Activated T-cell treated with anti-CD3 and anti-CD28 coated beads, Interleukin-2, amount 50 U/mL, for 24 hours (primary cell): Measurements from ENCODE around the gene TWNK.

Experiments used
- DNase-seq: peaks from one replicate; pipeline ENCODE4 v3.0.0-alpha.2; 2020
- H3K27ac Mint-ChIP-seq: 2 replicates; pipeline ENCODE4 v1.8.0; 2020; ENCODE audit warnings: mild to moderate bottlenecking, mixed read lengths
- H3K27me3 Mint-ChIP-seq: 2 replicates; pipeline ENCODE4 v1.8.0; 2020; ENCODE audit warnings: mixed read lengths
- H3K36me3 Mint-ChIP-seq: 2 replicates; pipeline ENCODE4 v1.8.0; 2020; ENCODE audit warnings: low read depth, mixed read lengths
- H3K4me1 Mint-ChIP-seq: 2 replicates; pipeline ENCODE4 v1.8.0; 2020; ENCODE audit warnings: low read depth, mixed read lengths
- H3K4me3 Mint-ChIP-seq: 2 replicates; pipeline ENCODE4 v1.8.0; 2020; ENCODE audit warnings: mild to moderate bottlenecking, moderate library complexity, mixed read lengths
- H3K9me3 Mint-ChIP-seq: 2 replicates; pipeline ENCODE4 v1.8.0; 2020; ENCODE audit warnings: mixed read lengths

Gene TWNK

GRCh38 chr10:100986952-100987684 is at the start of gene TWNK, which contains the start of gene MRPL43:
TSS of gene TWNK (plus strand) at chr10:100987543. CDS start at chr10:100988211, 668 bp downstream.
TSS of gene MRPL43 (minus strand) at chr10:100987497. CDS start at chr10:100987443, 54 bp downstream.
- Mint-ChIP-seq H3K27ac (peak within 1 kb of the TSS; percentile 96), H3K27me3 (no peaks in the 10 kb centered on the region), H3K9me3 (no peaks in the 10 kb centered on the region), H3K4me3 (peak within 1 kb of the TSS; percentile 96), H3K36me3 (peaks cover 80% of the 10 kb centered on the region), H3K4me1 (peaks cover 49% of the 10 kb centered on the region)
- peak; percentile 92 for DNase-seq

DNA sequence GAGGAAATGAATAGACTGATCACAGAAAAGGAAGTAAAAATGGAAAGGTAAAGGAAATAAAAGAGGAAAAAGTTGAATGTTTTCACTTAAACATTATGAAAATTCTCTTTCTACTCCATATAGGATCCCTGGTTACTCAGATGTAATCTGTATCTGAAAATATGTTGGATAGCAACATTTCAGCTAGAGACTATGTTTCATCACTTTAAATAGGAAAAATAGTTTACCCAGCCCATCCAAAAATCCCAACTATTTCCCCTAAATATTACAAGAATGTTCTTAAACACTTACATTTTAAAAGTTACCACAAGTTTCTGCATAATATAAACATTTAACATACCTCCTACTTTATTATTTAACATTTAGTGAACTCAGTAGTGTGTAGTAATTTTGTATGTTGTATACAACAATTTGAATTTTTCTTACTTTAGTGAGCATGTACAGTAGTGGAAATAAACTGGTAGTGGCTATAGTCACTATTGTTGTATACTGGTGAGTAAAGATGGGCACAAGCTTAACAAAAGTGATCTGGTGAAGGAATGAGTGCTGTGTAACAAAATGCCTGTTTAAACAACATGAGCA is 47.5 kb upstream of the TWNK start:
- Mint-ChIP-seq H3K4me3 (no peak overlapping the region), H3K4me1 (peaks cover 13% of the 10 kb centered on the region), H3K27me3 (no peaks in the 10 kb centered on the region), H3K36me3 (peaks cover 86% of the 10 kb centered on the region), H3K9me3 (no peaks in the 10 kb centered on the region), H3K27ac (no peak overlapping the region)
- DNase-seq = no peak

GRCh38 chr10:100942229-100942628 is 45.1 kb upstream of the TWNK start:
- H3K27ac Mint-ChIP-seq = no peak overlapping the region
- no peaks in the 10 kb centered on the region for H3K9me3 Mint-ChIP-seq
- no peaks in the 10 kb centered on the region for H3K27me3 Mint-ChIP-seq
- H3K4me1 Mint-ChIP-seq = peaks cover 16% of the 10 kb centered on the region
- no peak for DNase-seq
- H3K36me3 Mint-ChIP-seq = peaks cover 93% of the 10 kb centered on the region
- no peak overlapping the region for H3K4me3 Mint-ChIP-seq

DNA sequence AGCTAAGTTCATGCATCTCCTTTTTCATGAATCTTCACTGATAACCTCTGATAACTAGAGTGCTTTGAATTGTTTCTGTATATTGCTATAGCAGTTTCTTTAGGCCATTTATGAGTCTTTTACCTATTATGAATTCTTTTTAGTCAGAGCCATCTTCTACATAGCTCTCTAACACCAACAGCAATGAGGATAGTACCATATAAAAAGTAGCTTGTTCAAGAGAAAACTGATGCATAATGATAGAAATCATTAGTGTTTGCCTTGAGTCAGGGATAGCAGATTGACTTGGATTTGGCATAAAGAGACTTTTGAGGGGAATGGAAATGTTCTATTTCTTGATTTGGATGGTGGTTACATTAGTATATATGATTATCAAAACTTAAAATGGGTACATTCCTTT is 43.8 kb upstream of the TWNK start:
- H3K9me3 Mint-ChIP-seq = no peaks in the 10 kb centered on the region
- H3K36me3 Mint-ChIP-seq = peaks cover 91% of the 10 kb centered on the region
- H3K4me1 Mint-ChIP-seq = peaks cover 16% of the 10 kb centered on the region
- no peak for DNase-seq
- H3K27me3 Mint-ChIP-seq = no peaks in the 10 kb centered on the region
- H3K4me3 Mint-ChIP-seq = no peak overlapping the region
- peak overlapping the region; percentile 87 for H3K27ac Mint-ChIP-seq

DNA sequence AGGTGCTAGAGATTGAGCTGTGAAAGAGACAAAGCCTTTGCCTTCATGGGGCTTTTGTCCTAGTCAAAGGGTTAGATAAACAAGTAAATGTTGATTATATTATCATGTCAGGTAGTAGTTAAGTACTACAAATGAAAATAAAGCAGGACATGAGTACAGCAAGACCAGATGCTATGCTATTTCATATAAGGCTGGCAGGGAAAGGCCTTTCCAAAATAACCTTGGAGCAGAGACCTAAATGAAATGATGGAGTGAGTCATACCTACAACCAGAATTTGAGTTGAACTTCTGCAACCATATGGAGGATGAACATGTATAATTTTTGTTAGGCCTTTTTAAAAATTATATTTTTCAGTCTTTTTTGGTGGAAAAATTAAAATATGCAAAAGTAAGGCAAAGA is 41.6 kb upstream of the TWNK start:
- Mint-ChIP-seq H3K4me1 (peaks cover 16% of the 10 kb centered on the region), H3K27ac (no peak overlapping the region), H3K36me3 (peaks cover 94% of the 10 kb centered on the region), H3K27me3 (no peaks in the 10 kb centered on the region), H3K9me3 (no peaks in the 10 kb centered on the region), H3K4me3 (no peak overlapping the region)
- no peak for DNase-seq

DNA sequence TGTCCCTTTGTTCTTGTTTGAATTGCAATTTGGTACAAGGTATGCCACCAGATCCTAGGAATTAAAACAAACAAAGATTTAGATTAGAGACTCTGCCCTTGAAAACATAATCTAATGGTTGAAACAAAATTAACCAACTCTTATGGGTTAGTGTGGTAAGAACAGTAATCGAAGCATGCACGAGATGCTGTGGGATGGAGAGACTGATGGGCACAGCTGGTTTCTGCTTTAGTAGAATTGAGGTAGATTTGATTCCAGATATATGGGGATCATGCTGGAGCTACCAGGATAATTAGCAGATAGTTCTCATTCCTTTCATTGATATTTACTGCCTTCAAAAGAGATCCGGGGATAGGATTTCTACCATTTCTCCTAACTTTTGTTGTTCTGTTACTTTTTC is 38.4 kb upstream of the TWNK start:
- DNase-seq = no peak
- H3K36me3 Mint-ChIP-seq = peaks cover 82% of the 10 kb centered on the region
- H3K9me3 Mint-ChIP-seq = no peaks in the 10 kb centered on the region
- no peaks in the 10 kb centered on the region for H3K27me3 Mint-ChIP-seq
- no peak overlapping the region for H3K27ac Mint-ChIP-seq
- H3K4me3 Mint-ChIP-seq = no peak overlapping the region
- peaks cover 5% of the 10 kb centered on the region for H3K4me1 Mint-ChIP-seq

DNA sequence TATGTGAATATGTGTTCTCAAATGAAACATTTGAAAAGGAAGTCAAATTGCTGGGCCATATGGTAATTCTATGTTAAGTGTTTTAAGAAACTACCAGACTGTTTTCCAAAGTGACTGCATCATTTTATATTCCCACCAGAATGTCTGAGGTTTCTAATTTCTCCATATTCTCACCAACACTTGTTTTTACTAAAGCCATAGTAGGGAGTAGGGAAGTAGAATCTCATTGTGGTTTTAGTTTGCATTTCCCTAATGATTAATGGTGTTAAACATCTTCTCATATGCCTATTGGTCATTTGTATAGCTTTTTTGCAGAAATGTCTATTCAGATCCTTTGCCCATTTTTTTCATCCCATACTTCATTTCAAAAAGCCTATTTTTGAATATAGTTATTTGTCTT is 27.1 kb upstream of the TWNK start:
- no peak for DNase-seq
- H3K27ac Mint-ChIP-seq = no peak overlapping the region
- no peaks in the 10 kb centered on the region for H3K27me3 Mint-ChIP-seq
- no peak overlapping the region for H3K4me3 Mint-ChIP-seq
- peaks cover 9% of the 10 kb centered on the region for H3K4me1 Mint-ChIP-seq
- no peaks in the 10 kb centered on the region for H3K9me3 Mint-ChIP-seq
- H3K36me3 Mint-ChIP-seq = peaks cover 83% of the 10 kb centered on the region

DNA sequence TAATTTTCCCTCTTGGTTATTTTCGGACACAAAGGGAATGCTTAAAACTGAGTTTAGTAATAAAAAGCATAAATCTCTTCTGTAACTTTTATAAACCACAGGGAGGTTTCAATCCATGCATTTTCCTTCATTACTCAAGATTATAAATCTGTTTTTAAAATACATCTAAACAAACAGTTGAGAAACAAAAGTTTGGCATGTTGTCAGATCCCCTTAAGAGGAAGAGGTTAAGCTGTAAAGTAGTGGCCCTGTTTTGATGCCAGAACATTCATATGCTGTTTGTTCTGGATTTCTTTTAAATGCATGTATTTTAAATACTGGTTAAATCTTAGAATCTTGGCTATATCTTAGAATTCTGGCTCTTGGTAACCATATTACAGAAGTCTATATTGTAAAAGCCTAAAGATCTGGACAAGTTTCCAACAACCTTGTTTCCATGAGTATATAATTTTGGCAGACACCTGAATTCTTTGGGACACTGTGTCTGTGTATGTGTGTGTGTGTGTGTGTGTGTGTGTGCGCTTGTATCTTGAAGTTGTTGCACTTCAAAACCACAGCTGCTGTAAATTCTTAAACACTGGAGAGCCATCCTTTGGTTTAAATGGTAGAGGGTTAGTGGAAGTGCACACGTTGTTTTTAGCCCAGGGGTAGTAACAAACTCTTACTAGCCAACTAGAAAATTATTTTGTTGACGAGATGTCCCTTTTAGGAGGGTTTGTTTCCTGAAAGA is 24.8 kb upstream of the TWNK start:
- peaks cover 75% of the 10 kb centered on the region for H3K36me3 Mint-ChIP-seq
- no peak overlapping the region for H3K27ac Mint-ChIP-seq
- H3K27me3 Mint-ChIP-seq = no peaks in the 10 kb centered on the region
- no peak for DNase-seq
- no peaks in the 10 kb centered on the region for H3K9me3 Mint-ChIP-seq
- H3K4me3 Mint-ChIP-seq = no peak overlapping the region
- H3K4me1 Mint-ChIP-seq = no peaks in the 10 kb centered on the region

- no peak overlapping the region for H3K4me3 Mint-ChIP-seq
- DNase-seq = no peak
- peaks cover 67% of the 10 kb centered on the region for H3K36me3 Mint-ChIP-seq
- no peak overlapping the region for H3K27ac Mint-ChIP-seq
- no peaks in the 10 kb centered on the region for H3K9me3 Mint-ChIP-seq
- no peaks in the 10 kb centered on the region for H3K27me3 Mint-ChIP-seq
- H3K4me1 Mint-ChIP-seq = peaks cover 7% of the 10 kb centered on the region
These were observed 23.5 kb upstream of the TWNK start for GRCh38 chr10:100963826-100964225.

- H3K36me3 Mint-ChIP-seq = peaks cover 48% of the 10 kb centered on the region
- H3K4me3 Mint-ChIP-seq = no peak overlapping the region
- H3K9me3 Mint-ChIP-seq = no peaks in the 10 kb centered on the region
- peaks cover 14% of the 10 kb centered on the region for H3K4me1 Mint-ChIP-seq
- H3K27me3 Mint-ChIP-seq = no peaks in the 10 kb centered on the region
- H3K27ac Mint-ChIP-seq = no peak overlapping the region
- no peak for DNase-seq
These were observed 21.5 kb upstream of the TWNK start for GRCh38 chr10:100965820-100966219.

- H3K4me3 Mint-ChIP-seq = no peak overlapping the region
- H3K9me3 Mint-ChIP-seq = no peaks in the 10 kb centered on the region
- no peak for DNase-seq
- H3K27me3 Mint-ChIP-seq = no peaks in the 10 kb centered on the region
- H3K4me1 Mint-ChIP-seq = peaks cover 15% of the 10 kb centered on the region
- peaks cover 39% of the 10 kb centered on the region for H3K36me3 Mint-ChIP-seq
- H3K27ac Mint-ChIP-seq = no peak overlapping the region
These were observed 20.5 kb upstream of the TWNK start for GRCh38 chr10:100966887-100967286.

DNA sequence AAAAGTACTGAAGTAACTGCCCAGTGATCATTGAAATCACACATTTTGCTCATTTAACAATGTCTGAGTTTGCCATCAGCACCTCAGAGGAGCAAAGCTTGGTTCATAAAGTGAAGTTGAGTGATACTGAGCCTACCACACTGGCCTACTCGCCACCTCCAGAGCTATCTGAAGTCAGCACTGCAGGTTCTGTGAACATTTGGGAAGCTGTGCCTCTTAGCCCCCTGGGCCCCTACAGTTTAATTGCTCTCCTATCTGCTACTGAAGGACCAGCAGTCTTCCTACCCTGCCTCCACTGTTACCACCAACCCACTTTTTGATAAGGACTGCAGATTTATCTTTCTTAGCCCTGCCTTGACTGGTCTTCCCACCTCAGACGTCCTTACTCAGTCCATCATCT is 20.0 kb upstream of the TWNK start:
- no peak overlapping the region for H3K4me3 Mint-ChIP-seq
- H3K27me3 Mint-ChIP-seq = no peaks in the 10 kb centered on the region

DNA sequence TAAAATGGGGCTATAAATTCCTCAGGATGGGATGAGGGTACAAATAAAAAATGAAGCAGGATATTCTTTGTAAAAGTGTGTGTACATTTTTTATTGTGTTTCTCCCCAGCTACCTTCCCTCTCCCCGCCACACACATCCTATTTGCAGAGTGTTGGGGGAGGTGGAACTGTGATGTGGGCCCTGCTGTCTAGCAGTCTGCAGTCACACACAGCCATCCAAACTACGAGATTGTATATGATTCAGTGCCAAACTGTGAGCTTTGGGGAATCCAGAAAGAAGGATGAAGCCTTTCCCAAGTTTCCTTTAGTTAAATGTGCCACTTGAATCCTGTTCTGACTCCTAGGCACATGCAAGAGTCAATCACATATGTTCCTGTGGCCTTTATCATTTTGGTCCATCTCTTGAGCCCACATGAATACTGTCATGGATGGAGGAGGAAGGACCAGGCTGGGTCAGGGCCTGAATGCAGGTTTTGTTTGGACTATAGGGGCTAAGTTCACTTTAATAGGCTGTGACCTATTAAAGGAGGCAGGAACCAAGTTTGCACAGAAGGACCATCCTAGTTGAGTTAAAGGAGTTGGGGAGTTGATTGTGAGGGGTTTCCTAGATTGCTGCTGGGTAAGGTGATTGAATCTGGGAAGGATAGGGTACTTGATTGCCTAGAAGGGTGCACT is 19.1 kb upstream of the TWNK start:
- H3K27me3 Mint-ChIP-seq = no peaks in the 10 kb centered on the region
- H3K4me3 Mint-ChIP-seq = peak overlapping the region; percentile 59
- H3K27ac Mint-ChIP-seq = peak overlapping the region; percentile 47
- H3K36me3 Mint-ChIP-seq = peaks cover 25% of the 10 kb centered on the region
- DNase-seq = no peak
- H3K4me1 Mint-ChIP-seq = peaks cover 21% of the 10 kb centered on the region
- H3K9me3 Mint-ChIP-seq = no peaks in the 10 kb centered on the region

More for the DNA sequence above, 20.0 kb upstream of the TWNK start:
- Mint-ChIP-seq H3K27ac (no peak overlapping the region), H3K9me3 (no peaks in the 10 kb centered on the region), H3K4me1 (peaks cover 18% of the 10 kb centered on the region), H3K36me3 (peaks cover 34% of the 10 kb centered on the region)
- DNase-seq = no peak

DNA sequence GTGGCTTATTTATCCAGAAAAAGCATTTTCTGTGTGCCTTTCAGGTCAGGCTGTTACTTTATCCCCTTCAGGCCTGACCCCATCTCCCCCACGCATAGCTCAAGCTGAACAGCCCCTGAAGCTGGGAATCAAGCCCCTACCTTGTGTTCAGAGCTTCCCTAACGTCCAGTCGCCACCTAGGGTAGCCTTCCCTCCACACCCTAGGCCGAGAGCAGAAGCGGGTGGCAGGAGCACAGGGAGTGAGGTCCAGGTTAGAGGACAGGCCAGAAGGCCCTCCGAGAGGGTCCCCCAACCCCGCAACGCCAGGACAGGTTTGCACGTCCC is 18.5 kb upstream of the TWNK start:
- H3K4me1 Mint-ChIP-seq = peaks cover 21% of the 10 kb centered on the region
- peaks cover 21% of the 10 kb centered on the region for H3K36me3 Mint-ChIP-seq

More for the DNA sequence above, 18.5 kb upstream of the TWNK start:
- H3K27me3 Mint-ChIP-seq = no peaks in the 10 kb centered on the region
- DNase-seq = no peak
- H3K9me3 Mint-ChIP-seq = no peaks in the 10 kb centered on the region
- no peak overlapping the region for H3K27ac Mint-ChIP-seq
- H3K4me3 Mint-ChIP-seq = peak overlapping the region; percentile 59
